Measurements from ENCODE around the gene ZDHHC3.

GRCh38 chr3:44923632-44924456 lies 52.1 kb downstream of the ZDHHC3 start:
- no peak for TF ChIP-seq CTCF (IDR thresholded peaks at IDR 0.05)
- no peak for TF ChIP-seq SIN3A (IDR thresholded peaks at IDR 0.05; ENCODE audit: borderline replicate concordance, insufficient read depth, low read depth, low read length)
- no peak for TF ChIP-seq TCF7L2 (IDR thresholded peaks at IDR 0.05; ENCODE audit: low read depth, low read length)
- no peak for TF ChIP-seq POLR2AphosphoS5 (IDR thresholded peaks at IDR 0.05; ENCODE audit: low read depth, low read length)
- TF ChIP-seq REST (IDR thresholded peaks at IDR 0.05; ENCODE audit: insufficient read depth in 1 of 2, low read depth in 2 of 2, low read length in 1 of 2) = no peak
